T-helper 2 cell treated with Interferon-gamma antibody and Interleukin-4, amounts not matched to agents 100 ng/mL and 5 ng/mL, for 36 hours (primary cell): ENCODE measurements around the gene FYCO1. TPM values are rescaled to one million over a fixed set of nuclear protein-coding genes. Genes with fewer than 3 reads are reported as not detected.
"Not testable (repeated sequence)": the region's sequence is repeated elsewhere in the genome, so short reads cannot be mapped to it uniquely, and the experiment has no call there.

Experiments
- intact Hi-C: fragments of 100-400 bp; cut with micrococcal nuclease; formaldehyde crosslinking; loops from one replicate; pipeline ENCODE4 v1.15.1; 2023
- total RNA-seq: library from RNA; stranded (reverse); gene quantifications from 2 replicates; pipeline ENCODE4 v1.2.3, GENCODE V29; 2022

FYCO1 gene
- total RNA-seq = 15.7 and 17.3 TPM in 2 replicates

DNA sequence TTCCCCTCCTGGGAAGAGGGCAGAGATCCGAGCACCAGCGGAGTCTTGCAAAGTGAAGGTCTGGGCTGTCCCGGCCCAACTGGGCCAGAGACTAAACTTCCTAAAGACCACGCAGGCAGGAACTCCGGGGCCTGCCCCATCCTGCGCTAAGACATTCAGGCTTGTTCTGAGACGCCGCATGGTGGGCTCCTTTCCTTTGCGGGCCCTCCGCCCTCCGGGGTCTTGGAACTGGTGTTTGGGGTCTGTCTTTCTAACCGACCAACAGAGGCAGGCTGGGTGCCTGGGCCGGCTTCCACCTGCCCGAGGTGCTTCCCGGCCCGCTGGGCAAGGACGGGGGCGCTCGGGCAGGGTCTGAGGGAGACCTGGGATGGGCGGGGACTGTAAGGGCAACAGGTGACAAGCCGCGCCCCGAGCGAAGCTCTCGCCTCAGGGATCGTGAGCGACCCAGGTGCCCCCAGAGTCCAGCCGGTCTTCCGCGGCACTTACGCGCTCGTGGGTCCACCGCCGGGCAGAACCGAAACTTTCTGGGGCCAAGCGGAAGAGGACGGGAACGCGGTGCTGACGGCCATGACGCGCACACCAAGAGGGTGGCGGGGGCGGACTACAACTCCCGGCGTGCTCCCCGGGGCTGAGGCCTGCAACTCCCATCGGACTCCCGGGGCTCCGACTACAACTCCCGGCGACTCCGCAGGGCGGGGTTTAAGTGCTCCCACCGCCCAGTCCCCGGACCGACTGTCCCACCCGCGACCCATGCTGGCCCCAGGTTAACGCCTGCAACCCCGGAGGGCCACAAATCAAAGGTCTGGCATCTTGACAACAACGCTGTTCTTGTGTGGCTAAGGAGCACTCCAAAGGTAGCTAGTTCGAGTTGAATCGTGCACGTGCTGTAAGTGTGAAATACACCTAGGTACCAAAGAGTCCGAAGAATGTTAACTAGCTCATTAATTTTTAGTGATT is at the start of gene FYCO1:
TSS of gene FYCO1 (minus strand) at position 589 of the 957 bp plus-strand sequence. CDS start 10,914 bp downstream, outside the sequence.
- intact Hi-C loops = loop anchor here (1.0 kb wide), 1 partner anchor 17 kb away; no protein-coding TSS in a partner anchor

DNA sequence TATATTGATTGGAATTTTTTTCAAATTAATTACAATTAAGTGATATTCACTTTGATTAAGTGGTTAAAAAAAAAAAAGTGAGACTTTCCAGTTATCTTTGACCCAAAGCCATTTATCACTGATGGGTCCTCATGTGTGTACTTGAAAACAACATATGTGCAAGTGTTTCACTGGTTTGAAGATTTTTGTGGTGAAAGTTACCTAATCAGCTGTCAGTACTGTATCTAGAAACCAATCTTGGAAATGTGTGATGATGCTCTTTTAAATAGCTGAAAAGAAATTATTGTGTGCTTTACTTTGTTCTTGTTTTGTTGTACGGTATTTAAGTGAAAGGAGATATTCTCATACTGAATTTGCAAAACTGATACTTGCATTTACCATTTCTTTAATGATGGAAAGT is 43.3 kb upstream of the FYCO1 start:
- intact Hi-C loops = no loop called here

- intact Hi-C loops = not testable (repeated sequence)
Measured at GRCh38 chr3:46038071-46038470, 42.4 kb upstream of the FYCO1 start.

DNA sequence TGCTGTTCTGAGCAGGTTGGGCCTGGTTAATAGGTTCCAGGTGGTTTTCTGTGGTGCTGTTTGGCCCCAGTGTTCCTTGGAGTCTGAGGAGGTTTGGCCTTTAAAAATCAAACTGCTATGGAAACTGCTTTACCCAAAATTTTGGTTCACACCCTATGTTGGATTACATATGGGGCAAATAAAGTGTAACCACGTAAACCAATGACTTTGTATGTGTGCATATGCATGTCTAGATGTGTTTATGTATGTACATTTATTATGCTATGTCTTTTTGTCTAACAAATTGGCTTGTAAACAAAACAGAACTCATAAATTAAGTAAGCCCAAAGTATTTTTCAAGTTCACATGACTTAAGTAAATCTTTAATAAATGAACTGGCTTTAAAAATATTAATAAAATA is 40.6 kb upstream of the FYCO1 start:
- intact Hi-C loops = no loop called here

GRCh38 chr3:46031747-46032146 is 36.1 kb upstream of the FYCO1 start:
- intact Hi-C loops = no loop called here

DNA sequence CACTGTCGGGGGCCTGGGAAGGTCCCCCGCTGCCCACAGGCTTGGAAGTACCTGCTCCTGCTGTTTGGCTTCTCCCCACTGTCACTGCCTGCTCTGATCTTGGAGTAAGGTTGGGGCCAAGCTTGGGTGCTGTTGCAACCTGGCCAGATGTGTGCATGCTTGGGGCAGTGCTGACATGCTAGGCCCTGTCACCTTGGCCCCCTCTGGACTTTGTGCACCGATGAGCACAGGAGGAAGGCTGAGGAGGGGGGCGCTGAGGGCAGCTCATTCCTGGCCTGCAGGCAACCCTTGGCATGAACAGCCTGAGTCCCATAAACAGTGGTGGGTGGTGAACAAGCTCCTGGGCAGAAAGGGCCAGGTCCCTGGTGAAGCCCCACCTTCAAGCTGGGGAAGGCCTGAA is 35.6 kb upstream of the FYCO1 start:
- intact Hi-C loops = no loop called here

DNA sequence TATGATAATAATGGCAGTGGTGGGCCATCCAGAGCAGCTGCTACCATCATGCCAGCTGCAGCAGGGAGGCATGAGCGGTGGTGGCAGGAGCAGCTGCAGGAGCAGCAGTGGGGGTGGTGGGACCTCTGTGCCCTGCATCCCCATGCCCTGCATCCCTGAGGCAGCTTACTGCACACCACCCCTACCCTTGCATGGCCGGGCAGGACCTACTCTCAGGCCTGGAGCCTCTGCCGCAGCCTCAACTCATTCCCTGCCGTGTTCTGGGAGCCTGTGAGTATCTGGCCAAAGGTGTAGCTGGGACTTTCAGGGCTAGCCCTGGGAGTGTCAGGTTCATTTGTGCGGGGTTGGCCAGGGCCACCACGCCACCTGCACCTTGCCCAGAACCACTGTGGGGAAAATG is 35.0 kb upstream of the FYCO1 start:
- intact Hi-C loops = no loop called here

DNA sequence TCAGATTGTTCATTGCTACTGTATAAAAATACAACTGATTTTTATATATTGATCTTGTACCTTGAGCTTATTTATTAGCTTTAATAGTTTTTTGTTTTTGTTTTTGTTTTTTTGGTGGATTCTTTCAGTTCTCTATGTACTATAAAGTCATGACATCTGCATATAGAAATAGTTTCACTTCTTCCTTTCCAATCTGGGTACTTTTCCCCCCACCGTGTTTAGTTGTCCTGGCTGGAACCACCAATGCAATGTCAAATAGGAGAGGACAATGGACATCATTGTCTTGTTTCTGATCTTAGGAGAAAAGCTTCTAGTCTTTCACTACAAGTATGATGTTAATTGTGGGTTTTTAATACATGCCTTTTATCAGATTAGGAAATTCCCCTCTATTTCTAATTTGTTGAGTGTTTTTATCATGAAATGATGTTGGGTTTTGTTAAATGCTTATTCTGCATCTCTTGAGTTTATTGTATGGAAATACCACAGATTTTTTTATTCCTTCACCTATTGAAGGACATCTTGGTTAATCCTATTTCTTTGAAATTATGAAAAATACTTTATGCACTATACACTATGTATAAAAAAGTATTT is 34.4 kb upstream of the FYCO1 start:
- intact Hi-C loops = no loop called here

GRCh38 chr3:46027736-46028397 is 32.2 kb upstream of the FYCO1 start:
- intact Hi-C loops = no loop called here

DNA sequence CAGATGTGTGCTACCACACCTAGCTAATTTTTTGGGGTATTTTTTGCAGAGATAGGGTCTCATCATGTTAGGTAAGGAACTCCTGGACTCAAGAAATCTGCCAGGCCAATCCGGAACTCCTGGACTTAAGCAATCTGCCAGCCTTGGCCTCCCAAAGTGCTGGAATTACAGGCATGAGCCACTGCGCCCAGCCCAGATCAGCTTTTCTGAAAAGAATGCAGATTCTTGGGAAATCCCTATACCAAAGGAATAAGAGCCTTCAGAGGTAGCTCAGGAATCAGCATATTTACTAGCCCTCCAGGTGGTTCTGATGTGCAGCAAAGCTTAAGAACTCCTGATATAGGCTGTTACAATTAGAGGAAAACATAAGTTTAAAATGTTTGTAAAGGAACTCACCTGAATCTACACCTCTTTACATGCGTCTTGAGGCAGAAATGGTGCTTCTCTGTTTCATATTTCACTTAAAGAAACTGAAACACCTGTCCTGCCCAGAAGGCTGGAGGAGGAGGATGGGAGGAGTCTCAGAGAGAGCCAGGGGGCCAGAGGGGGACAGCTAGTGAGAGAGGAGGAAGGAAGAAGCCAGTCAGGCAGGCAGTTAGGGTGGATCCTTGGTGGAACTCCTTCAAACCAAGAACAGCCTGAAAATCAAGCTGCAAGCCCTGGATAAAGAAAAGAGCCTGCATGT is 31.5 kb upstream of the FYCO1 start, which contains the start of gene XCR1:
TSS of gene XCR1 (minus strand) at position 463 of the 685 bp plus-strand sequence. CDS start 5,536 bp downstream, outside the sequence.
- intact Hi-C loops = no loop called here

GRCh38 chr3:46025139-46025538 is 29.5 kb upstream of the FYCO1 start:
- intact Hi-C loops = no loop called here

DNA sequence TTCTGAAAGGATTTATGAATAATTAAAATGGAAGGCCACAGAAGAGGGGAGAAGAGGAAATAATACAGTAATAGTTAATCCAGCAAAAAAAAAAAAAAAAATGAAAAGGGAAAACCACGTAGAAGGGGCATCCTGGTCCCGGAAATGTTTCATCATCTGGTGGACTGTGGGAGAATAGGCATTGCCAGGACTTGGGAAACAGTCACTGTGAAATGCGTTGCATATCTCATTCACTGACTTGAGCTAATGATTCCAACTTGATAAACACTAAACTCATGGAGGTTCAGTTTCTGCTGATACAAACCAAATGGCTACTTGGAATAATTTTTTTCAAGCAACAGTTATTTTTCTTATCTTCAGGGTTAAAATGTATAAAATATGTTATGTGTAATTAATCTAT is 28.5 kb upstream of the FYCO1 start:
- intact Hi-C loops = no loop called here

DNA sequence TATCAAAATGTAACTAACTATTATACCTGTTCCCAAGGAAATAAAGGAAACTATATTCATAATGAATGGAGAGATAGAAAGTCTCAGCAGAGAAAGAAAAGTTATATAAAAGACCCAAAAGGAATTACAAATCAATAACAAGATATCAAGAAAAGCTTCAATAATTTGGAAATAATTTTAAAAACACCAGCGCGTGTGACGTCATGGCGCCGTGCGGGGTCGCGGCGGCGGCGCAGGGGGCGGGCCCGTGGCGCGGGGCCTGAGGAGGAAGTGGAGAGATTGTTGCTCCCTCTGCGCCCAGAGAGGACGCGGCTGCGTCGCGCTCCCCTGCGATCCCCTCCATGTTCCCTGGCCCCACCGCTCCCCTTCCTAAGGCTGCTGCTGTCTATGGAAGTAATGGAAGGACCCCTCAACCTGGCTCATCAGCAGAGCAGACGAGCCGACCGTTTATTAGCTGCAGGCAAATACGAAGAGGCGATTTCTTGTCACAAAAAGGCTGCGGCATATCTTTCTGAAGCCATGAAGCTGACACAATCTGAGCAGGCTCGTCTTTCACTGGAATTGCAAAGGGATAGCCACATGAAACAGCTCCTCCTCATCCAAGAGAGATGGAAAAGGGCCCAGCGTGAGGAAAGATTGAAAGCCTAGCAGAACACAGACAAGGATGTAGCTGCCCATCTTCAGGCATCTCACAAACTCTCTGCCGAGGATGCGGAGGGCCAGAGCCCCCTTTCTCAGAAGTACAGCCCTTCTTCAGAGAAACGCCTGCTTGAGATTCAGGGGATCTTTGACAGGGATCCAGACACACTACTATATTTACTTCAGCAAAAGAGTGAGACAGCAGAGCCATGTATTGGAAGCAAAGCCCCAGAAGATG is 27.5 kb upstream of the FYCO1 start:
- intact Hi-C loops = no loop called here

- intact Hi-C loops = no loop called here
Measured at GRCh38 chr3:46021516-46021915, 25.9 kb upstream of the FYCO1 start.

- intact Hi-C loops = no loop called here
Measured at GRCh38 chr3:46020766-46021510, 25.3 kb upstream of the FYCO1 start.

DNA sequence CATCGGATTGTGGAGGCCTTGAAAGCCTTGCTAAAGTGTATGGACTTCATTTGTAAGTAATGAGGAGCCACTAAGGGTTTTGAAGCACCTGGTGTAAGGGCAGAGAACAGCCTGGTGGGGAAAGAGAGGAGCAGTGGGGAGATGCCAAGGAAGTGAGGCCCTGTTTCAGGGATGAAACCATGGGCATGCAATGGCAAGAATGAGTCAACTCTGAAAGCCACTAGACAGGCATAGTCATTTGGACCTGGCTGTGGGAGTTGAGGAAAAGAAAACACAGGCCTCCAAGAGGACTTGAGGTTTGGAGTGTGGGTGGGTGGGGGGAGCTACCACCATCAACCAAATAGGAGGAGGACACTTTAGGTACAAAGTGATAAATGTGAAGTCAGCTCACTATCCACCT is 24.1 kb upstream of the FYCO1 start:
- intact Hi-C loops = no loop called here

DNA sequence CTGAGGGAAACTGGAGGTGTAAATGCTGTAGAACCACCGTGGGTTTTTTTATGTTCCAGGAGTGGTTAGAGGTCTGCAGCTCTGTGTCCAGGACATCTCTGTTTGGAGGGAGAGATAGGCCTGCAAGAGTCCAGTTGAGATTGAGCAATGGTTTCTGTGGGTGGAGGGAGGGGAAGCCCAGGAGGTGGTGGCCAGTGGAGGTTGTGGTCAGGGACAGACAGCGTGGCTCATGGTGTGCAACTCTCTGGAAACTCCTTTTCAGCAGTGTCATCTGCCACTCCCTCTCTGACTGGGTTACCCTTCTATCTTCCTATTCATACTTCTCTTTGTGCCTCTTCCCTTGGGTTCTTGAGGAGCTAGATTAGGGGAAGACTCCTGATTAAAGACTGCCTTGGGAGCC is 22.1 kb upstream of the FYCO1 start:
- intact Hi-C loops = no loop called here

GRCh38 chr3:46013316-46014094 is 17.9 kb upstream of the FYCO1 start:
- intact Hi-C loops = no loop called here

- intact Hi-C loops = no loop called here
Measured at GRCh38 chr3:46012246-46012645, 16.6 kb upstream of the FYCO1 start.
